GM19467 (cell line): ENCODE data around the gene CHST13.

Experiments used
- ATAC-seq: cut with Tn5 transposase; IDR thresholded peaks from one replicate; pipeline ENCODE4 v1.9.1; 2021; ENCODE audit warnings: mild to moderate bottlenecking, moderate library complexity; ENCODE audit not compliant: unreplicated experiment

CHST13 gene

DNA sequence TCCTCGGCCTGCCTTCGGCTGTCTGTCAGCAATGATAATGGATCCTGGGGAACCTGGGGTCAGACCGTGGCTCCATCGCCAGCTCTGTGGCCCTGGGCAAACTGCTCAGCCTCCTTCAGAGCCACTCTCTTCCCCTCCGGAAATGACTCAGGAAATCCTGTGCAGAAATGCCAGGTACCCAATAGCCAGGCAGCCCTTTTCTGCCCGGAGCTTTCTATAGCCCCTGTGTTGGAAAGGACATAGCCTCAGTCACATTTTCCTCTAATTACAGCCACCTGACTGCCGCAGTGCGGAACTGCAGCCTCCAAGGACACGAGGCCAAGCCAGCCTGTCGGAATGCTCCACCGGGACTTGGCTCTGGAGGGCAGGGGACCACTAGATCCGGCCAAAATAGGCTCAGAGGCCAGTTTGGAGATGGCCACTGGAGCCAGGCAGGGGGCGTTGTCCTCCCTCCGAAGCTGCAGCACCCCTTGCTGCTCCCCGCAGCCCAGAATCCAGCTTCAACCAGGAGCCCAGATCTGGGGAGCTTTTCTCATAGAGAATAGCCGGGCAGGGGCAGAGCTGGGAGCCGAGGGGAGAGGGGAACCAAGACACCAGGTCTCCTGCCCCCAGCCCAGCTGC lies 36.7 kb upstream of the CHST13 start:
- ATAC-seq = no peak

DNA sequence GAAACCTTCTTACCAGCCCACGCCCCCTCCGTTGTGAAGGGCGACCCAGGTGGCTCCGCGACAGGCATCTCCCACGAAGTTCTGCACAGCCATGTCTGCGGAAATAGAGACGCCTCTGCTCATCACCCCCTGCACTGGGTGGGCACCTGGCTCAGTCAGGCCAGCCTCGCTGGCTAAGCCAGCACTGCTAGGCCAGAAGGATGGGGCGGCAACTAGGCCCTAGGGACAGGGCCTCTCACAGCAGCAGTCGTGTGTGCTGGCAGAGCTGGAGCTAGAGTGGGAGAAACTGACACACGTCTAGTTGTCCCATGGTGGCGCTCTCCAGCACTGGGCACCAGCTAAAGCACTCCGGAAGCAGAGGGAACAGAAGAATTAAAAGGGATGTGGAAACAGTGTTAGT lies 35.8 kb upstream of the CHST13 start:
- ATAC-seq = no peak

DNA sequence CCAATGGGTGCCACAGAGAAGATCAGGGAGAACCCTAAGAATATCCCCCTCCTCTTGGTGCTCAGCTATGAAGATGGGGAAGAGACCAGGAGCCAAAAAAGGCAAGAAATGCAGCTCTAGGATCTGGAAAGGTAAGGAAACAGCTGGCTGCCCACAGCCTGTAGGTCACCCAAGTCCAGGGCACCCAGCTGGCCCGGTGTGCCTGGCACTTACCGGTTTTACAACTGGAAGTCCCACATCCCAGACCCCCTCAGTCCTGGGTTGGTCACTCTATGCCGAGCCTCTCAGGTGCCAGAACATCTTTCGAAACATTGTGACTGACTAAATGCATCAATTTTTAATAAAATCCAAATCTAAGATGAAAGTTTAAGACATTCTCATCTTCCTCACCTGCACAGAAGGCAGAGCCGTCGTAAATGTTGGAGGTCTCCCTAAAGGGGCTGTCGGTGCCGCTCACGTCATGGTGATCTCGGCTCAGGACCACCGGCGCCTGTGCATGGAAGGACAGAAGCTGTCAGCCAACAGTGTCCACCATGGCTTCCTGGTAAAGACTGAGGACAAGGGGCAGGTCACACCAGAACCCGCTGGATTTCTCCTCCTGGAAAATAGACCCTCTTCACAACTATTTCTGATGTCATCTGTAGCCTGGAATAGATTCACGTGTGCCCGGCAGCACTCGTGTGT lies 34.9 kb upstream of the CHST13 start:
- ATAC-seq = no peak

DNA sequence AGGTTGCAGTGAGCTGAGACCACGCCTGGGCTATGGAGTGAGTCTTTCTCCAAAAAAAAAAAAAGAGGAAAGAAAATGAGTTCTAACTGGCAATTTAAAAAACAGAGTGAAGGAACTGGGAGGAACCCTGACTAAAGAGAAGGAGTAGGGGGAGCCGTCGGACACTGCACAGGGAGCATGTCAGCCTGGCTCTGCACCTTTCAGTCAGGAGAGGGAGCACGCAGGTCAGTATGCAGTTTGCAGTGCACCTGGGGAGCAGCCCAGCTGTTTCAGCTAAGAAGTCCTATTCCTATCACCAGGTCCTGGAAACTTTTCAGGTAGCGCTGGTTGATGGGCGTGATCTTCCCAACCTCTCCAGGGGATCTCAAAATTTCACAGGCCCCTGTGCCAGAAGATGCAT lies 33.3 kb upstream of the CHST13 start:
- no peak for ATAC-seq

DNA sequence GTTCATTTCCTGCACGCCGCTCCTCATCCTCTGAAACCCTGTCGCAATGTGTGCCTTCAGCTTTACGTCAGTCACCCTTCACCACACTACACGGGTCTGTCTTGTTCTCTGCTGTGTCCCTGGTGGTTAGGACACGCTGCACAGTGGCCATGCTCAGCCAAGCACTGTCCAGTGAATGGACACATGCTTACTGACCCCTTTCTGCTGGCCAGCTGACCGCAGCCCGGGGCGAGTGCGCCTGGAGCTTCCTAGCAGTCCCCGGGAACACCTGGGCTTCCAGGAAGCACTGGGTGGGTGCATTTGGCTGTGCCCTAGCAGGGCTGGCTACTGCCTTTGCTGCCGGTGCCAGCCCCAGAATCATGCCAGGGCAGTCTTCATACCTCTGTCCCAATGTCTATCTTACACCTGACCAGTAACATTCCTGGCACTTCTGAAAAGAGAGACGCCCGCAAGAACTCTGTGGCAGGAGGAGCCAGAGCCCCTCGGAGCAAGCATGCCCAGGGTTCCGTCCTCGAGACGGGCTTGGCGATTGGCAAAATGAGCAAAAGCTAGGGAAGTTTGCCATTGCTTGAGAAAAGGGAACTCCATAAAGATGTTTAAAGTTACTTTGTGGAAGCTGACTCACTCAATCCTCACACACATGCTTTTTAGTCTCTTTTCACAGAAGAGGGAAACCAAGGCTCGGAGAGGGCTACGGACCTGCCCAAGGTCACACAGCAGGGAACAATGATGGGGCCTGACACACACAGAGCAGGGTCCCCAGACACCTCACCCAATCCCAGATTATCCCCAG lies 32.5 kb upstream of the CHST13 start:
- no peak for ATAC-seq

DNA sequence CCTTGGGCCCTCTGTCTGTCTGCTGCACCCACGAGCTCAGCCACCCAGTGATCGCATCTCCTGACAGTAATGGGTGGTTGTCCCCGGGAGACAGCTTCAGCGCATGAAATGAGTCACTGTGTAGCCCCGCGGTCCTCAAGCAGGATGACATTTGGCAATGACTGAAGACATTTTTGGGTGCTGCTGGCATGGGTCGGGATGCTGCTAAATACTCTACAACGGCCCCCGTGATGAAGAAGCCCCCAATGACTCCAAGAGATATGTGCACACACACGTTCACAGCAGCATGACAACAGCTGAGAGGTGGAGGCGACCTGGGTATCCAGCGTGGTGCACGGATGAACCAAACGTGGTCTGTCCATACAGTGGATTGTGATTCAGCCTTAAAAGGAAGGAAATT lies 30.9 kb upstream of the CHST13 start:
- no peak for ATAC-seq

DNA sequence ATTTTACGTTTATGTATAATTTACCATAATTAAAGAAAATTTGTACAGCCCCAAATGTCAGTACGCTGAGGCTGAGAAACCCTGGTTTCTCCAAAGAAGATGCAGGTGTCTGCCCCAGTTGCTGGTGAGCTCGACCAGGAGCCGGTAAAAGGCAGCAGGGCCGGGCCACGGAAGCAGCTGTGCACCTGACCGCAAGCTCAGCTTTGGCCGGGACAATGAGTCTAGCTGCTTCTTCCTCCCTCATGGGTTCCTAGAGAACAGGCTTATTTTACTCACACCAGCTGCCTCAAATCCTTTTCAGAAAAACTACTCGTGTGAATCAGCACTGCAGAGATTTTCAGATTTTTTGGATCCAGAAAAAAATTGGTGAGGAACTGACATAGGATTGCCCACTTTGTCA lies 30.2 kb upstream of the CHST13 start:
- no peak for ATAC-seq

DNA sequence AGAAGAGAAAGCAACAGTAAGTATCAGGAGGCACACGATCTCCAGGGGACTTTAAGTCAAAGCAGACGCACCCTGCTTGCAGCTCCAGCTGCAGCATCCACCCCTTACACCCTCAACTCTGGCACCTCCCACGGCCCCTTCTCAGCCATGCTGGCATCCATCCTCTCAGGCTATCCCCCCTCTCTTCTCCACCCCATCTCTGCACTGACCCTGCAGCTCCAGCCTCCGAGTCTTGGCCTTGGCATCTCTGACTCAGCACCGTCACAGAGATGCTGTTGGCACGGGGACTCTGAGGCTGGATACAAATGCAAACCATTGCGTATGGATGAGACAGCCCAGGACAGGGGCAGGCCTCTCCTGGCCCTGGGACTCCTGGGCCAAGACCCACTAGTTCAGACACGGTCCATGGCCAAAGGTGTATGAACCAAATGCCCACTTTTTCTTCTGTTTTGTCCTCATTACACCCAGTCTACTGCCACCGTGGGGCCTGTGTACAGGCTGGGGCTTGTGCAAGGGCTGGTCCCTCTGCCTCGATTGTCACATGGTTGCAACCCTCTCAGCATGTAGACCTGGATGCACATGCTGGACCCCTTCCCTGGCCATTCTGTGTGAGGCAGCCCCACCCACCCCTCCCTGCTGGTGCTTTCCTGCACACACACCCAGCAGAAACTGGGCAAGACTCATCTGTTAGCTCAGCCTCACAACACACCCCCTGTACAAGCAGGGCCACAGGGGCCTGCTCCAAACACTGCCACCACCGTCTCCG lies 29.6 kb upstream of the CHST13 start:
- no peak for ATAC-seq

DNA sequence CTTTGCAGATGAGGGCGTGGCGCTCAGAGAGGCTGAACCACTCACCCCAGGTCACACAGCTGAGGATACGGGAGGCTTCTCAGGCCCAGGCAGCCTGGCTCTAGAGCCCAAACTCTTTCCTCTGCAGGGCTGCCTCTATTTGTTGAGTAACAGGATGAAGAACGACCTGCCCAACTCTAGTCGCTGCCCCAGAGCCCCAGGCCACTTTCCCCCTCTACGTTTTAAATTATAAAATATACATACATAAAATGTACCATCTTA lies 29.1 kb upstream of the CHST13 start:
- no peak for ATAC-seq

DNA sequence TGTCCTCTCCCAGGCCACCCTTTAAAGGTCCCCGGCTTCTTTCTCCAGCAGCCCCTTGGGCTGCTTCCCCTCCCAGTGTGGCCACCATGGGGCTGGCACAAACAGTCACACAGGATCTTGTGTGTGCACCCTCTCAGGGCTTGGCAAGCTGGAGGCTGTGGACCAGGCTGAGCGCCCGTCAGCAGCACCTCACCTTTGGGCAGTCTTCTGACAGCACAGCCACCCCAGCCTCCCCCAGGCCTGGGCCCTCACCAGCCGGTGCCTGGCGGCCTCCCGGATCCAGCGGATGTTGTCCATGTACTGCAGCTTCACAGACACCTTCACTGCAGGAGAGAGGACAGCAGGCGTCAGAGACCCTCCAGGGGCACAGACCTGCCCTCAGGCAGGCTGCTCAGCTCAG lies 28.2 kb upstream of the CHST13 start:
- ATAC-seq = no peak

DNA sequence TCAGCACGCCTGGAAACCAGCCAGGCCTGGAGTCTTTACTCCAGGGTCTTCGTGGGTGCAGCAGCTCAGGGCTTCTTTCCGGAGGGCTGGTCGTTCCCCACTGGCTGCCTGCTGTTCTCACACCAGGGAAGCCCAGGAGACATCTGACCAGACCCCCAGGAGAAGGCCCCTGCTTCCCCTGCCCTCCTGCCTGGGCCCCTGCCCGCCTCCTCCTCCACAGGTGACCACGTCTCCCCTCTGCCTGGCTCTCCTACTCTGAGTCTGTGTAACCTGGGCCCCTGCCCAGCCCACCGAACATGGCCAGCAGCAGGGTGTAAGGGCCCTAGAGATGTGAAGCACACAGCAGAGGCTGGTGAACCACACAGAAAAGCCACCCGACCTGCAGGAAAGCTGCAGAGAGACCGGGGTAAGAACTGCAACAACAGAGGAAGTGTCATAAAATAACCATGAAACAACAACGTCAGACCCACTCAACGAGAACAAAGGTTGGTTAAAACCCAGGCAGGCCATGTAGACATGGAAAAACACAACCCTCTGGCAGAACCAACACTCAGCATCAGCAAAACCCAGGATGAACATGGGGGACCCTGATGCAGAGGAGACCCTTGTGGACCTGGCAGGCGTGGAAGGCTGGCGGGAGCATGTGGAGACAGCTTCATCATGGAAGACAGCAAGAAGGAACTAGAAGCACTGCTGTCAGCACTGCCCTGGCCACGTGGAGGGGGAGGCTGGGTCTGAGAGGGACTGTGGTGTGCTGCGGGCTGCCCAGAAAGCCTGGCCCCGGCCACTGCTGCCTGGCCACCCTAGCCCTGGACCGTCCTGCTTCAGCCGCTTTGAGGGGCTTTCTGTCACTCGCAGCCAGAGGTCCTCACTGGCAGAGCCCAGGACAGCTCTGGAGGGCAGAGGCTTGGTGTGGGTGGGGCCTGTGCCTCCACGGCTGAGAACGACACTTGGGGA lies 26.8 kb upstream of the CHST13 start:
- ATAC-seq = no peak

DNA sequence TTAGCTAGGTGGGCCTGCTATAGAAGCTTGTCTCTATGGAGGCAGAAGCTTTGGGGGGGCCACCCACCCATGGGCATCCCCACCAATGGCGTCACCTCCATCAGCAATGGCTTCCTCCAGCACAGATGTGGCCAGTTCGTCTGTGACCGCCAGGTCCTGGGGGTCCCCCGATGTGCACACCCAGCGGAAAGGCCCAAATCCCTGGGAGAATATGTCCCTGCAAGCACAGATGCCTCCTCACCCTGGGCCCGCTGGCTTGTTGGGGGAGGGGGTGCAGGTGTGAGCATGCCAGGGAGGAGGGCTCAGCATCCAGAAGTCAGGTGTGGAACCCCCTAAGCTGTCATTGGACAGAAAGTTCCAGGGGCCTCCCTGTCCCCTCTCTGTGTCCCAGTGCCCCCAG lies 26.0 kb upstream of the CHST13 start:
- ATAC-seq = no peak

DNA sequence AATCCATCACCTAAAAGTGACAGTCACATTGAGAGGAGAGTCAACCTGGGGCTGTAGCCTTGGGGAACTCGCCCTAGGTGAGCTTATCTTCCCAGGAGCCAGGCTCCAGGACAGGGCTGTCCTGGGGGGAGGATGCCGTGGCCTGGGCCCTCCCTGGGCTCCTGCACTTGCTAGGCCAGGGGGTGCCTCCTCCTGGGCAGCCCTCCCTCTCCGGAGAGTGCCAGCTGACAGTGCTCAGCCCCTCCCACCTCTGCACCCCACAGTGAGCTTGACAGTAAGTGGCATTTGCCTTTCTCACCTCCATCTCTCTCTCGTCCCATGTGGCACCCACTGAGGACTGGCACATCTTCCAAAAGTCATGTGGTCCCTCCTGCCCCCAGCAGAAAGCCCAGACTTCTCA lies 25.5 kb upstream of the CHST13 start:
- no peak for ATAC-seq

DNA sequence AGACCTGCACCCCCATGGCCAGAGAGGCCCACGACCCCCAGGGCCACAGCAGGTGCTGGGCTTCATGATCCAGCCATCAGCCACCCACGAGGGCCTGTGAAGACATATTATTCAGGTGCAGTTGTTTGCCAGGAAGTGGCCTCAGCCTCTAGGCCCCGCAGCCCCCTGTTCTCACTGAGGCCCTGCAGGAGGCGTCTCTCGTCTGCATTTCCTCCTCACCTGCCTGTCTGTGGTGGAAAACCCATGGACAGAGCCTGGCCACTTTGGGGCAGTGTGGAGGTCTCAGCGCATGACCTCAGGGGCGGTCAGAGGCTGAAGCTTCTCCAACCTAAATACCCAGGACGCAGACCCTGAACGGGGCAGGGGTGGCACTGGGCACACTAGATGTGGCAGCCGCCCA lies 25.0 kb upstream of the CHST13 start:
- no peak for ATAC-seq

DNA sequence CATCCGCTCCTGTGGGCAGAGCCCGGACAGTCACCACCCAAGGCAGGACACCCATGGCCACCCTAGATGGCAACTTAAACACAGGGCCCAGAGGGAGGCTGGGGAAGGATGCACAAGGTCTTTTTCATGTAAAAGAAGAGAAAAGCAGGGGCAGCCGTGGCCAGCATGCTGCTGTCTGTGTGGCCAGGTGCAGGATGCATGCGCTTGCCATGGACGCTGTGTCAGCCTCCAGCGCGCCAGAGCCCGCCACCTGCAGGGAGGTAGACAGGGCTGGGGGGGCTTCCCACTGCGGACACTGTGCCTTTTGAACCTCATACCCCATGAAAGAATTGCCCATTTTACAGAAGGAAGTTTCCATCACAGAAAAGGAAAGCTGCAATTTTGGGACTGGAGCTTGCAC lies 24.6 kb upstream of the CHST13 start:
- no peak for ATAC-seq

DNA sequence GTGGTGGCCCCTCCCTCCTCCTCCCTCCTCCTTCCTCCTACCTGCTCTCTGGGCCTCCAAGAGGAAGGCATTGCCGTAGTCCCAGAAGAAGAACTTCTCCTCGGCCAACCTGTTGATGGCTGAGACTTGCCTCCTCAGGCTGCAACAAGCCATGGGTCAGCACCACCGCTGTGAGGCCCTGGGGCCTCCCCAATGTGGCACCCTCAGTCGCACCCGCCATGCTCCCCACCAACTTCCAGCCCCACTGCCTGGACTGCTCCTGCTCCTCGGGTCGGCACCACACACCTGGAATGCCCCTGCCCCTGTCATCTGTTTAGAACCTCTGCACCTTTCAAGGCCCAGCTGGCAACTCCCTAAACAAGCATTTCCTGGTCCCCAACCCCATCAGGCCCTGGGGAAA lies 23.9 kb upstream of the CHST13 start:
- ATAC-seq = no peak

DNA sequence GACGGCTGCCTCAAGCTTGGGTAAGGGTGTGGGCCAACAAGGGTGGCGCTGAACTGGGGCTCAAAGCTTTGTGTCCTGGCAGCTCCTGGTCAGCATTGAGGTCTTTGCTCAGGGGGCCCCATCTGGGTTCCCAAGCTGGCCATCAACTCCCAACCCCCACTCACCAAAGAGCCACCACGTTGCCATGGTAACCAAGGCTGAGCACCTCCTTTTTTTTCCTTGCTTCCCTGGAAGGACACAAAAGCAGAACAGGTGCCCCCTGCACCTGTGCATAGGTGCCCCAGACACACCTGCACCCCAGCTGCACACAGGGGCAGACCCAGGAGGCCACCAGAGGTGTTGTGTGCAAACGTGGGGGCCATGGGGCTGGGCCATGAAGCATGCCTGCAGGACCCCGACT lies 22.9 kb upstream of the CHST13 start:
- ATAC-seq = no peak

DNA sequence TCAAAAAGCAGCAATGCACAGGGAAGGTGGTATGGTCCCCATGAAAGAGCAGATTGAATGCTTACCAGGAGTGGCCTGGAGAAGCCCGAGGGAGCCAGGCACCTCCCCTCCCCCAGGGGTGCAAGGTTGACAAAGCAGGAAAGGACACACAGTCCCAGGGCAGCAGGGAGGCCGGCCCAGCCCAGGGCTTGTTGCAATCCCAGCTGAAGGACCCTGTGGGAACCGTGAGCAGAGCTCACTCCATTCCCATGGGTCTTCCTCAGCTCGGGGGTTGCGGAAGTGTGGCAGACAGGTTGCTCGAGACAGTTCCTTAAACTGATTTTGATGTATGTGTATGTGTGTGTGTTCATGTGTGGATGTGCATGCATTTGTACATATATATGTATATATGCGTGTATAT lies 22.2 kb upstream of the CHST13 start:
- ATAC-seq = no peak

DNA sequence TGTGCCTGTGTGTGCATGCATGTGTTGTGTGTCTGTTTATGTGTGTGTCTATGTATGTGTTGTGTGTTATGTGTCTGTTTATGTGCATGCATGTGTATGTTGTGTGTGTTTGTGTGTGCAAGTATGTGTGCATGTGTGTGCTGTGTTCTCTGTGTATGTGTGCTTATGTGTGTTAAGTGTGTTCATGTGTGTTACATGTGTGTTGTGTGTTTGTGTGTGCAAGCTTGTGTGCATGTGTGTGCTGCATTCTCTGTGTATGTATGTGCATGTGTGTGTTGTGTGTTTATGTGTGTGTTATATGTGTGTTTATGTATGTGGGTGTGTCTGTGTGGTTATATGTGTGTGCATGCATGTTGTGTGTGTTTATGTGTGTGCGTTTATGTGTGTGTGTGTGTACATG lies 21.3 kb upstream of the CHST13 start:
- no peak for ATAC-seq

DNA sequence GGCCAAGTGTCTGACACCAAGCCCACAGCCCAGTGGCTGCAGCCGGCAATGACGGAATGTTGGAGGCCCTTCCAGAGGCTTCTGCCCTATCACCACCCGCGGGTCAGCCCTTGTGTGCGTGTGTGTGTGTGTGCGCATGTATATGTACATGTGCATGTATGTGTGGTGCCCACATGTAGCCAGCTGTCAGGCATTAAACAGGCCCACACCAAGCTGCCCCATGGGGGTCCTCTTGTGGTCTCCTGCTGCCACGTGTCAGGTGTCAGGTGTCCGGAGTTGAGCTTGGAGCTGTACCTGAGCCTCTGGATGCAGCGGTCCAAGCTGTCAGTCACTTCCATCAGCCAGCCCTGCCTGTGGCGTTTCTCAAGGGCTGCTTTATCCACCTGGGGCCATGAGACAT lies 20.3 kb upstream of the CHST13 start:
- no peak for ATAC-seq

DNA sequence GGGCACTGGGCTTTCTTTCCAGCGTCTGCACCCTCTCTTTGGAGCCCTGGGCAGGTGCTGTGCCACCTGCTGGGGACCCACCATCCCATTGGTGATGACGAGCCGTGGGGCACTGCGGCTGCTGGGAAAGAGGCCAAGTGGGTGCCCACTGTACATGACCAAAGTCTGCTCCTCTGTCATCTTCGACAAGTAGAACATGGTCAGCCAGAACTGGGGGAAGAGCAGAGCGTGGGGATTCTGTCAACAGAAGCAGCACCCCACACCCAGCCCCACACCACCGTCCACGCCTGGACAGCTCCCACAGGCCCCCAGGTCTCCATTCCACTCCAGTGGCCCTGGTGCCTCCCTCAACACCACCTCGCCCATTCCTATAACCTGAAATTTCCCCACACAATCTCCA lies 16.1 kb upstream of the CHST13 start:
- no peak for ATAC-seq
